Measurements from ENCODE around the gene CHST9.
"Not testable (repeated sequence)": the region's sequence is repeated elsewhere in the genome, so short reads cannot be mapped to it uniquely, and the experiment has no call there.

The CHST9 gene, protein sequence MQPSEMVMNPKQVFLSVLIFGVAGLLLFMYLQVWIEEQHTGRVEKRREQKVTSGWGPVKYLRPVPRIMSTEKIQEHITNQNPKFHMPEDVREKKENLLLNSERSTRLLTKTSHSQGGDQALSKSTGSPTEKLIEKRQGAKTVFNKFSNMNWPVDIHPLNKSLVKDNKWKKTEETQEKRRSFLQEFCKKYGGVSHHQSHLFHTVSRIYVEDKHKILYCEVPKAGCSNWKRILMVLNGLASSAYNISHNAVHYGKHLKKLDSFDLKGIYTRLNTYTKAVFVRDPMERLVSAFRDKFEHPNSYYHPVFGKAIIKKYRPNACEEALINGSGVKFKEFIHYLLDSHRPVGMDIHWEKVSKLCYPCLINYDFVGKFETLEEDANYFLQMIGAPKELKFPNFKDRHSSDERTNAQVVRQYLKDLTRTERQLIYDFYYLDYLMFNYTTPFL

DNA sequence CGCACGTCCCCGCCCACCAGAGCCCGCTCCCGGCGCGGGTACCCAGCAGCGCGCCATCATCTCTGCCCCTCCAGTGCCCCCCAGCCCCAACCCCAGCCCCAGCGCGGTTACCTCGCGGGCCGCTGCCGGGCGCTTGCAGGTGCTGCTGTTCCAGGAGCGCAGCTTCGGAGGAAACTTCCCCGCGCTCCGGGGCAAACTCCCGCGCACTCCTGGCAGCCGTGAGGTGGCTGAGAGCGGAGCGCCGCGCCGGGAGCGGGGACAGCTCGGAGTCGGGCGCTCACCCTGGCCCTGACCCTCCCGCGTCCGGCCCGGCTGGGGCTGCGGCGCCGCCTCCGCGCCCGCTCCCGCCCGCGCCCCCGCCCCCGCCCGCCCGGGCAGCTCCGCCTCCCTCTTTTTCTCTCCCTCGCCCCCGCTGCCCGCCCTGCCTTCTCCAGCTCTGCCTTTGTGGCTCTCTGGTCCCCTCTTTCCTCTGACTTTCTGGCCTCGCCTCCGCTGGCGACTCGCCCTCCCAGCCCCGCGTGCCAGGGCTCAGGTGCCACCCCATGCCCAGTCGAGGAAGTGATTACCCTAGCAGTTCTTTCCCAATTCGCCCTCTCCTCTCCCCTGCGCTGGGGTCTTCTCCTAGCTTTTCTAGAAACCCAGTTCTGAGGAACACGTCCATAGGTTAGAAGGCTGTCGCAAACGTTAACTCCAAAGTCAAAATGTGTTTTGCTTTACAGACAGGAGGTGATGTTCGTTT, at the start of gene CHST9:
TSS of gene CHST9 (minus strand) at position 284 of the 739 bp plus-strand sequence. CDS start 42,499 bp downstream, outside the sequence.
- no peaks in the 10 kb centered on the region for H3K4me1 Mint-ChIP-seq (ENCODE audit: low read depth)
- H3K9me3 Mint-ChIP-seq (ENCODE audit: low read depth): no peaks in the 10 kb centered on the region
- H3K4me3 Mint-ChIP-seq: no peak within 1 kb of the TSS
- H3K27ac Mint-ChIP-seq: no peak within 1 kb of the TSS
- H3K36me3 Mint-ChIP-seq: no peaks in the 10 kb centered on the region
- H3K27me3 Mint-ChIP-seq: peaks cover 19% of the 10 kb centered on the region

DNA sequence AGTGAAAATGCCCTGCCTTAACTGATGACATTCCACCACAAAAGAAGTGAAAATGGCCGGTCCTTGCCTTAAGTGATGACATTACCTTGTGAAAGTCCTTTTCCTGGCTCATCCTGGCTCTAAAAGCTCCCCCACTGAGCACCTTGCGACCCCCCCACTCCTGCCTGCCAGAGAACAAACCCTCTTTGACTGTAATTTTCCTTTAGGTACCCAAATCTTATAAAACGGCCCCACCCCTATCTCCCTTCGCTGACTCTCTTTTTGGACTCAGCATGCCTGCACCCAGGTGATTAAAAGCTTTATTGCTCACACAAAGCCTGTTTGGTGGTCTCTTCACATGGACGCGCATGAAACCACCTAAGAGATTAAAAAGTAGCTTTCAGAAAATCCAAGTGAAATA, 47.2 kb upstream of the CHST9 start:
- H3K36me3 Mint-ChIP-seq; H3K4me1 Mint-ChIP-seq (ENCODE audit: low read depth); H3K27me3 Mint-ChIP-seq; H3K4me3 Mint-ChIP-seq; H3K27ac Mint-ChIP-seq: not testable (repeated sequence)
- peaks cover 12% of the 10 kb centered on the region for H3K9me3 Mint-ChIP-seq (ENCODE audit: low read depth)

DNA sequence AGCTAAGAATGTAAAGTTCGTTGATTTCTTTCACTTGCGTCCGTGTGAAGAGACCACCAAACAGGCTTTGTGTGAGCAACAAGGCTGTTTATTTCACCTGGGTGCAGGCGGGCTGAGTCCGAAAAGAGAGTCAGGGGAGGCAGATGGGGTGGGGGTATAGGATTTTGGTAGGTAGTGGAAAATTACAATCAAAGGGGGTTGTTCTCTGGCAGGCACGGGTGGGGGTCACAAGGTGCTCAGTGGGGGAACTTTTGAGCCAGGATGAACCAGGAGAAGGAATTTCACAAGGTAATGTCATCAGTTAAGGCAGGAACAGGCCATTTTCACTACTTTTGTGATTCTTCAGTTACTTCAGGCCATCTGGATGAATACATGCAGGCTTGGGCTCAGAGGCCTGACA, 46.6 kb upstream of the CHST9 start:
- not testable (repeated sequence) for H3K27ac Mint-ChIP-seq, H3K36me3 Mint-ChIP-seq

DNA sequence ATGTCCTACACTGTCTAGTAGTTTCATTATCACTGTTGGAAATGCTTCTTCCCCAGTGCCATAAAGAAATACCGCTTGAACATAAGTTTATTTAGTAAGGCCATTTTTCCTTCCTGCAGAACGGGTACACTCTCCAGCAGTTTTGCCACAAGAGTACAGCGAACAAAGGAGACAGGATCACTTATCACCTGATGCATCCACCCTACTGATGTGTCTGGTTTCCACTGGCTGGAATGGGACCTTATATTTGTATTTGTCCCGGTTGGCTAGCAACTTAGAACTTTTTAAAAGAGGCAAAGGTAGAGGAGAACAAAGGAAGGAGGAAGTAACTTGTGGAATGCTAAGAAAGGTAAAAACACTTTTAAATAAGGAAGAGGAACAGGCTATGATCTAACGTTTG, 46.1 kb upstream of the CHST9 start:
- not testable (repeated sequence) for H3K36me3 Mint-ChIP-seq, H3K4me3 Mint-ChIP-seq
- H3K9me3 Mint-ChIP-seq (ENCODE audit: low read depth): peaks cover 12% of the 10 kb centered on the region

More for the DNA sequence above, 46.6 kb upstream of the CHST9 start:
- not testable (repeated sequence) for H3K27me3 Mint-ChIP-seq; H3K4me3 Mint-ChIP-seq; H3K4me1 Mint-ChIP-seq (ENCODE audit: low read depth)
- peaks cover 12% of the 10 kb centered on the region for H3K9me3 Mint-ChIP-seq (ENCODE audit: low read depth)

DNA sequence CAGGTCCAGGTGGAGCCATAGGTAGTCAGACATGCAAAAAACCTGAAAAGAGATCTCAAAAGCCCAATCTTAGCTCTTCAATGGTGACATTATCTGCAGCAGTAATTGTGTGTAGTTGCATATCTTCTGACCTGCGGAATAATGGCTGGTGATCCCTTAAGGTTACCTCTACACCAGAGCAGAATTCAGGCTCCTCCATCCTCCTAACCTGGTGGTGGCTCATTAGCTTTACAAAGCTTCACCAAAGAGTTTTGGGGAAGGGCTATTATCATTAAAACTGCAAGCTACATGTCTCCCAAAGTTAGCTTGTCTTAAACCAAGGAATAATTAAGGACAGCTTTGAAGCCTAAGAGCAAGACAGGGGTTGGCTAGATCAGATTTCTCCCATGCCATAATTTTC, 42.6 kb upstream of the CHST9 start:
- Mint-ChIP-seq H3K4me1 (ENCODE audit: low read depth) (no peaks in the 10 kb centered on the region), H3K4me3 (no peak overlapping the region), H3K36me3 (no peaks in the 10 kb centered on the region), H3K27me3 (no peaks in the 10 kb centered on the region), H3K9me3 (ENCODE audit: low read depth) (peaks cover 12% of the 10 kb centered on the region), H3K27ac (no peak overlapping the region)

More for the DNA sequence above, 46.1 kb upstream of the CHST9 start:
- H3K27me3 Mint-ChIP-seq; H3K27ac Mint-ChIP-seq; H3K4me1 Mint-ChIP-seq (ENCODE audit: low read depth): not testable (repeated sequence)

DNA sequence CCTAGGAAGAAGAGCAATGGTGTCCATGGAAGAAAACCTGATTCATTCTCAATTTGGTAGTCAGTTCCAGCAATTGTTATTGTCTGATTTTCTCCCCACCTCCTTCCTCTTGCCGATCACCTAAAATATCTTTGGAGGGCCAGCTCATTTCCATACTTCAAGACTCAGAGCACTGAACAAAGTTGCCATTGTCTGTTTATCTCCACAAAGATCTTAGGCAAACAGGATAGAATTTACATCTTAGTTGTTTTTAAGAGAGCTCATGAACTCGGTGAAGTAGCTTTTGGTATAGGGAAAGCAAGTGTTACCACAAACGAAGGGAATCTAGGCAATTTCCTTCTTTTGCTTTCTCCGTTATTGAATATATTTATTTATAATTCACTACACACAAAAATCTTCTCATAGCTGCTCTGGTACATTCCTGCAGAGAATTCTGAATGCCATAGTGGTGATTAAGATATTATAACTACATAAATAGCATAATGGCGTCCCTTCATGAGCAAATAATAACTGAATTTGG, 41.5 kb upstream of the CHST9 start:
- Mint-ChIP-seq H3K9me3 (ENCODE audit: low read depth) (peaks cover 12% of the 10 kb centered on the region), H3K27me3 (no peaks in the 10 kb centered on the region), H3K4me3 (no peak overlapping the region), H3K27ac (no peak overlapping the region), H3K4me1 (ENCODE audit: low read depth) (no peaks in the 10 kb centered on the region), H3K36me3 (no peaks in the 10 kb centered on the region)

DNA sequence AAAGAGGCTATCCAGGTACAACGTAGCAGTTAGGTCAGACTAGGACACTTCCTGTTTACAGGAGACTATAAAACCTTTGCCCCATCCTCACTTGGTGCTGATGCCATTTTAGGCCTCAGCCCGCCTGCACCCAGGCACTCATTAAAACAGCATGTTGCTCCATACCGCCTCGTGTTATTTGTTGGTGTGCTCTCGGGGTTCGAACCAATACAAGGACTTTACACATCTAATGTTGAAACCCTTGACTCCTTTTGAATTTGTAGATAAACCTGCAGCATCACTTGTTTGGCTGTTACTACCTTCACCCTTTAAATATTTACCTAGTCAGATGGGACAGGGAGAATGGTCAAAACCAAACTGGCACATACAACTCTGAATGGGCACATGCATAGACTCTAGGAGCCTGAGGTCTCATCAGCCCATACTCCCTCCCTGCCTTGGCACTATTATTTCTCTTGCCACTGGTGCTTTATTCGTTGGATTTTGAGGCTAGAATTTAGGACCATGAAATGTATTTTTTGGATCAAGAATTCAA, 40.9 kb upstream of the CHST9 start:
- no peaks in the 10 kb centered on the region for H3K27me3 Mint-ChIP-seq
- no peaks in the 10 kb centered on the region for H3K36me3 Mint-ChIP-seq
- H3K9me3 Mint-ChIP-seq (ENCODE audit: low read depth): peaks cover 15% of the 10 kb centered on the region
- H3K27ac Mint-ChIP-seq: no peak overlapping the region
- no peaks in the 10 kb centered on the region for H3K4me1 Mint-ChIP-seq (ENCODE audit: low read depth)
- no peak overlapping the region for H3K4me3 Mint-ChIP-seq

DNA sequence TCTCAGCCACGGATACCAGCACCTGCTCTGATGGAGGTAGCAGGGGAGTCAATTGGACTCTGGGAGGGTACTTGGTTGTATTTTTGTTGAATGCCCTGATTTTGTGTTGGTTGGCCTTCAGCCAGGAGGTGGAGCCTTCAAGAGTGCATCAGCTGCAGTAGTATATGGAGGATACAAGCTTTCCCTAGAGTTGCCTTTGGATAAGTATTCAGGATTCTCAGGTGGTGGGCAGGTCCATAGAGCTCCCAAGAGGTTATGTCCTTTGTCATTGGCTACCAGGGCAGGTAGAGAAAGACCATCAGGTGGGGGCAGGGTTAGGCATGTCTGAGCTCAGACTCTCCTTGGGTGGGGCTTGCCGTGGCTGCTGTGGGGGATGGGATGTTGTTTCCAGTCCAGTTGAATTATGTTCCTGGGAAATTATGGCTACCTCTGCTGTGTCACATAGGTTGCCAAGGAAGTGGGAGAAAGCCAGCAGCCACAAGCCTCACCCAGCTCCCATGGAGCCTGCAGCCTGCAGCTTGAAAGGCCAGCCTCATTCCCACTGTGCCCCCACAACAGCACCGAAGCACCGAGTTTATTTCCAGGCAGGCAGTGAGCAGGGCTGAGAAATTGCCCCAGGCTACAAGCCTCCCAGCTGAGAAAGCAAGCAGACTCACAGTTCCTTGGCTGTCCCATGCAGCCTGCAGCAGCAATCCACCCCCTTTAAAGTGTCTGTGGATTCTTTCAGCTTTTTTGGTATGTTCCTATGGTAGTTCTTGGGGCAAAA, 38.6 kb upstream of the CHST9 start:
- H3K36me3 Mint-ChIP-seq: no peaks in the 10 kb centered on the region
- no peak overlapping the region for H3K27ac Mint-ChIP-seq
- peaks cover 11% of the 10 kb centered on the region for H3K9me3 Mint-ChIP-seq (ENCODE audit: low read depth)

DNA sequence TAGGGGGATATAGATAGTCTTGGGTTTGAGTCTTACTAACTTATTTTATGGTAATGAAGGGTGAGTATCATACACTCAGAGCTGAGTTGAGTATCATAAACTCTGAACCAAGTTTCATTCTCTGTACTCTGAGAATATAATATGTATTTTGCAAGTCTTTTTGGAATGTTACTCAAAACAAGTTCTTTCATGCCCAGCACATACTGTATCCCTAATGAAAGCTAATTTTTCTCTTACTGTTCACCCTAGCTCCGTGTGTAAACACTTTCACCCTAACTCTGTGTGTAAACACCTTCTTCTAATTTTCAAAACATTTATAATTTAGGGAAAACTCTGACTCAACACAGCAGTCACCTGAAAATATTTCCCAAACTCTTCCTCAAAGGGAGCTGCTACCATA, 29.7 kb upstream of the CHST9 start:
- Mint-ChIP-seq H3K27ac (no peak overlapping the region), H3K36me3 (no peaks in the 10 kb centered on the region), H3K9me3 (ENCODE audit: low read depth) (peaks cover 12% of the 10 kb centered on the region), H3K27me3 (no peaks in the 10 kb centered on the region), H3K4me1 (ENCODE audit: low read depth) (no peaks in the 10 kb centered on the region), H3K4me3 (no peak overlapping the region)

More for the DNA sequence above, 38.6 kb upstream of the CHST9 start:
- Mint-ChIP-seq H3K4me3 (no peak overlapping the region), H3K27me3 (no peaks in the 10 kb centered on the region), H3K4me1 (ENCODE audit: low read depth) (no peaks in the 10 kb centered on the region)

DNA sequence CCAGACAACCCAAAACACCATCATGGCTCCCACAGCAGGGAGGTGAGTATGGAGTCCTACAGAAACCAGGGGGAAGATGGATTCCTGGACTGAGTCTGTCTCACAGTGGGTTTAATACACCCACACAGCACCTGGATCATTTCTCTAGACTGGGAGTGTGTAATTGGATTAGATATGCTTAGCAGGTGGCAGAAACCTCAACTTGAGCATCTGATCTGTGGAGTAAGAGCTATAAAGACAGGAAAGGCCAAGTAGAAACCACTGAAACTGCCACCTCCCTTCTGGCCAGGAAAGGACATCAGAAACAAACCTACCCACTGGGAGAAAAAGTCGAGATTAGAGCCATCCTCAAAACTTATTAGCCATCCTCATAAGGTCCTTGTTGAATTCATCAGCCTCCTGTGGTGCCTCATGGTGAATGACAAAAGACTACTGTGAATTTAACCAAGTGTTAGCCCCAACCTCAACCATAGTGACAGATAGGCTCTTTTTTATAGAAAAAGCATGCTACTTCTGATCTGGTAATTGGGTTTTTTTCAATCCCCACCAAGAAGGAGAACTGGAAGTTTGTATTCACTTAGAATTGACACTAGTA, 28.1 kb upstream of the CHST9 start:
- no peak overlapping the region for H3K4me3 Mint-ChIP-seq

DNA sequence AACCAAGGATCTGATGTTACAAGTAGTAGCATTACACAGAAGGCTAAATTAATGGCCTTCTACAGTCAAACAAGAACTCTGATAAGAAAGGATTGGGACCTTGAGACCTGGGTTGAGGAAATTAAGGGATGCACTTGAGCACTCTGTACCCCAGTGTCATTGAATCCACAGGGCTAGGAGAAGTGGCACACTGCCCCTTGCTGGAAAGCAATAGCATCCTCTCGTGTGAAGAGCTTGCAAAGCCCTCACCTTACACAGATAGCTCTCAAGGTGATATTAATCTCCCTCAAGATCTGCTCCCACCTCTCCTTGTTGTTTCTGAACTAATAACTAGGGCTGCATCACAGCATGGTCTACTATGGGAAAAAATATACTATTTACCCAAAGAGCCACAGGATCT, 26.5 kb upstream of the CHST9 start:
- Mint-ChIP-seq H3K27me3 (no peaks in the 10 kb centered on the region), H3K9me3 (ENCODE audit: low read depth) (peaks cover 12% of the 10 kb centered on the region), H3K27ac (no peak overlapping the region), H3K4me1 (ENCODE audit: low read depth) (no peaks in the 10 kb centered on the region), H3K4me3 (no peak overlapping the region), H3K36me3 (no peaks in the 10 kb centered on the region)

More for the DNA sequence above, 28.1 kb upstream of the CHST9 start:
- H3K4me1 Mint-ChIP-seq (ENCODE audit: low read depth): no peaks in the 10 kb centered on the region
- peaks cover 16% of the 10 kb centered on the region for H3K9me3 Mint-ChIP-seq (ENCODE audit: low read depth)
- no peaks in the 10 kb centered on the region for H3K36me3 Mint-ChIP-seq
- no peaks in the 10 kb centered on the region for H3K27me3 Mint-ChIP-seq
- no peak overlapping the region for H3K27ac Mint-ChIP-seq

DNA sequence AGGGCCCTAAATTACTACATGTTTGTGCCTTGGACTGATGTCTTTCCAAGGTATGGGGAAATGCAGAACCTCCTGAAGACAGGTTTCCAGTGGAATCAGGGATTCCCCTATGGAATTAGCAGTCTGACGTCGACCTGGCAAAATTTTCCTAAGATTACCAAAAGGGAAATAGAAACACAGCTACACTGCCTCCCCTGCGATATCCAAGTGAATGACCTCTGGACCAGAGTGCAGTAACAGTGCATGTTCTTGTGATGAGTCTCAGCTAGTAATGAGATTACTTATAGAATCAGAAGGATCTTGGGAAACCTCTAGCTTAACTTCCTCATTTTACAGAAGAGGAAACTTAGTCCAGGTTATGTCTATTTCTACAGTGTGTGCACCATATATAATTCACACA, 21.3 kb upstream of the CHST9 start:
- no peak overlapping the region for H3K27ac Mint-ChIP-seq
- H3K4me1 Mint-ChIP-seq (ENCODE audit: low read depth): no peaks in the 10 kb centered on the region
- H3K36me3 Mint-ChIP-seq: no peaks in the 10 kb centered on the region
- no peaks in the 10 kb centered on the region for H3K27me3 Mint-ChIP-seq
- H3K4me3 Mint-ChIP-seq: no peak overlapping the region
- peaks cover 3% of the 10 kb centered on the region for H3K9me3 Mint-ChIP-seq (ENCODE audit: low read depth)

DNA sequence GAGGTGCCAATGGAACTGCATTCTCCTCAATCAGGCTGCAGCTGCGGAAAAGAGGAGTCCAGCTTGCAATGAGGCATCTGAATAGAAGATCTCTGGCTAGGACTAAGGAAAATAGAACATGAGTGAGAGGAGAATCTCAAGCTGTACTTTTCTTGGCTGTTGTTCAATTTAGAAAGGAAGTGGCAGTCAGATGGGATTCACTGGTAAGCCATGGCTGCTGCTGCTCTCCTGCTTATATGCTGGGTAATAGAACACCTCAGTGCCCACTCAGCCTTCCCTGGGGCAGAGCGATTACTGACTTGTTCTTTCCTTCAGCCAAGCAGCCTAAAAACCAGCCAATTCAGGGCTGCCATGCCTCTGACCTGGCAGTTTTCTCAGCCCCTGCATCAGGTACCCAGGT, 17.6 kb upstream of the CHST9 start:
- H3K9me3 Mint-ChIP-seq (ENCODE audit: low read depth): peaks cover 4% of the 10 kb centered on the region
- no peak overlapping the region for H3K4me3 Mint-ChIP-seq
- no peak overlapping the region for H3K27ac Mint-ChIP-seq
- no peaks in the 10 kb centered on the region for H3K4me1 Mint-ChIP-seq (ENCODE audit: low read depth)
- no peaks in the 10 kb centered on the region for H3K36me3 Mint-ChIP-seq
- no peaks in the 10 kb centered on the region for H3K27me3 Mint-ChIP-seq

DNA sequence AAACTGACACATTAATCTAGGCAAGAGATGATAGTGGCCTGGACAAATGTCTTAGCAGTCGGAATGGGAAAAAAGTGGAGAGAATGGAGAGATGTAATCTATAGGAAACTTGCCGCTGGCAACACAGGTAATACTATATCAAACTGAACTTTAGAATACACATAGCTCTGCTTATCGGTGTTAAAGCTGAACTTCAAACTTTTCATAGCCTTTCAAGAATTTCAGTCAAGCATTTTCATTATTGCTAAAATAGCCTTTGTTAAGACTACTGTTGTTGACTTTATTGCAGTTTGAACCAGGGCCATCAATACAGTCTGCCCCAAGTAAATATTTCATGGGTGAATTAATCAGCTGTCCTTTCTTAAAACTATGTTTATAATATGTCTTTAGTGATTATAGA, 12.9 kb upstream of the CHST9 start:
- no peaks in the 10 kb centered on the region for H3K27me3 Mint-ChIP-seq
- H3K4me3 Mint-ChIP-seq: no peak overlapping the region
- H3K9me3 Mint-ChIP-seq (ENCODE audit: low read depth): peaks cover 6% of the 10 kb centered on the region
- no peaks in the 10 kb centered on the region for H3K36me3 Mint-ChIP-seq
- H3K27ac Mint-ChIP-seq: no peak overlapping the region
- no peaks in the 10 kb centered on the region for H3K4me1 Mint-ChIP-seq (ENCODE audit: low read depth)

All from activated naive CD8-positive, alpha-beta T cell (primary cell).